GM13976 (cell line): ENCODE data around the gene SMCHD1.
A peak's percentile ranks its signal among the peaks of the same experiment; 100 is the strongest.
"Not testable (repeated sequence)": the region's sequence is repeated elsewhere in the genome, so short reads cannot be mapped to it uniquely, and the experiment has no call there.

Experiments used
- DNase-seq: peaks from one replicate; pipeline ENCODE4 v3.0.0; 2012; ENCODE audit warnings: low spot score
- CTCF ChIP-seq: IDR thresholded peaks from 2 replicates; pipeline ENCODE4 v1.5.1; 2012; ENCODE audit warnings: borderline replicate concordance, mild to moderate bottlenecking; ENCODE audit not compliant: insufficient read depth; ENCODE audit errors: extremely low read depth, missing control alignments, control extremely low read depth
- in situ Hi-C: fragments of 300-500 bp; cut with MboI; formaldehyde crosslinking; loops from one replicate; pipeline ENCODE4 v1.12.0; 2022; ENCODE audit warnings: low sequenced_read_pairs, mixed read lengths, inconsistent platforms; ENCODE audit not compliant: unreplicated experiment

Gene SMCHD1

GRCh38 chr18:2655954-2656236 is 369 bp downstream of the SMCHD1 start:
- in situ Hi-C loops = loop anchor here (25.0 kb wide), 1 partner anchor 1844 kb away; the partner anchor contains the start of gene YES1
- TF ChIP-seq CTCF = no peak
- no peak for DNase-seq

DNA sequence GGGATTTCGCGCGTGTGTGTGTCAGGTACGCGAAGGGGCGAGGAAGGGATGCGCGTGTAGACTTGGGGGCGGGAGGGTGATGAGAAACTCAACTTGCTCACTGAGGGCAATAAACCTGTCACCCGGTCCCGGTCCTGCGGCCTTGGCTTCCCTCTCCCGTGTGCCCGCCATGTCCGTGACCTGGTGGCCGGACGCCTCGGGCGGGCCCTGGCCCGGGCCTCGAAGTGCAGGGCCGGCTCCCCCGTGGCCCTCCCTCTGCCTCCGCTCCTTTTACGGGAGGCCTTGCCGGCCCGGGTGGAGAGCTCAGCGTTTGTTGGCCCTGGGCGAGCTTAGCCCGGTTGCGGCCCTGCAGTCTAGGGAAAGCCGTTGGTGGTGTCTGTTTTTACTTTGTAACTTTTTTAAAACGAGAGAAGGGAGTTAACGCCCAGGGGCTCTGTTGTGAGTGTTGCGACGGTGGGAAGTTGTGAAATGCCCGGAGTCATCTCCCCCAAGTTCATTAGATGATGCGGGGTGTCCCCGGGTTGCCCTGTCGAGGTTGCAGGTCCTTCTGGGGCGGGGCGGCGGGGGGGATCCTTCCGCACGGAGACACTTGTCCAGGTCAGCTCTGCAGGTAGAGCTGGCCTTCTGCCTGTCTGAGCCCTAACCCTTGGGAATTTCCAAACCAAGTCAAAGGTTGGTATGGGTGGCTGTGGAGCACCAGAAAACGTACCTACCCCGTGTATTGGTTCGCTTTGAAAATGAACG is 883 bp downstream of the SMCHD1 start:
- TF ChIP-seq CTCF = no peak
- in situ Hi-C loops = loop anchor here (25.0 kb wide), 1 partner anchor 1844 kb away; the partner anchor contains the start of gene YES1
- no peak for DNase-seq

- no peak for TF ChIP-seq CTCF
- in situ Hi-C loops = loop anchor here (25.0 kb wide), 1 partner anchor 1845 kb away; the partner anchor contains the start of gene YES1
- DNase-seq = no peak
These were observed 1.5 kb downstream of the SMCHD1 start for GRCh38 chr18:2656981-2657512.

DNA sequence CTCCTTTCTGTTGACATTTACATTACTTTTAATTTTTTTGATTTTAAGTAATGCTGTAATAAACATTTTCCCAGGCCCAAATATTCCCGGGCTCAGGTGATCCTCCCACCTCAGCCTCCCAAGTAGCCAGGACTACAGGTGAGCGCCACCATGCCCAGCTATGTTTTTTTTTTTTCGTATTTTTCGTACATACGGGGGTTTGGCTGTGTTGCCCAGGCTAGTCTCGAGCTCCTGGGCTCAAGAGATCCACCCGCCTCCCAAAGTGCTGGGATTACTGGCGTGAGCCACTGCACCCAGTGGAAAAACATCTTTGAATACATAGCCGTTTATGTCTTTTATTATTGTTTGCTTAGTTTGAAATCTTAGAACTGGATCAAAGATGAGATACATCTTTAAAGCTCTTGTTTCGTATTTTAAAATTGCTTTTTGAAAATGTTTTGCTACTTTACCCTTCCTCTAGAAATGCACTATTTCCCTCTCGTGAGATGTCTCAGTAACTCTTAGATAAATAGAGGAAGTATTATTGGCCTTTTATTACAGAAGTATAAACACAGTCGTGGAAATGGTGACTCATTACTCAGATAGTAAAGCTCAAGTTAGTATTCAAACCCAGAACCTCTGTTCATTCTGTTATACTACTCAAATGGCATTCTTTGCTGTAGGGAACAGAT is 2.4 kb downstream of the SMCHD1 start:
- peak; percentile 43 for DNase-seq
- in situ Hi-C loops = loop anchor here (25.0 kb wide), 1 partner anchor 1846 kb away; the partner anchor contains the start of gene YES1
- no peak for TF ChIP-seq CTCF

GRCh38 chr18:2660849-2661248 is 5.3 kb downstream of the SMCHD1 start:
- DNase-seq = not testable (repeated sequence)
- in situ Hi-C loops = loop anchor here (25.0 kb wide), 1 partner anchor 1849 kb away; the partner anchor contains the start of gene YES1

GRCh38 chr18:2662288-2662687 is 6.8 kb downstream of the SMCHD1 start:
- in situ Hi-C loops = loop anchor here (25.0 kb wide), 1 partner anchor 1850 kb away; the partner anchor contains the start of gene YES1
- not testable (repeated sequence) for DNase-seq

DNA sequence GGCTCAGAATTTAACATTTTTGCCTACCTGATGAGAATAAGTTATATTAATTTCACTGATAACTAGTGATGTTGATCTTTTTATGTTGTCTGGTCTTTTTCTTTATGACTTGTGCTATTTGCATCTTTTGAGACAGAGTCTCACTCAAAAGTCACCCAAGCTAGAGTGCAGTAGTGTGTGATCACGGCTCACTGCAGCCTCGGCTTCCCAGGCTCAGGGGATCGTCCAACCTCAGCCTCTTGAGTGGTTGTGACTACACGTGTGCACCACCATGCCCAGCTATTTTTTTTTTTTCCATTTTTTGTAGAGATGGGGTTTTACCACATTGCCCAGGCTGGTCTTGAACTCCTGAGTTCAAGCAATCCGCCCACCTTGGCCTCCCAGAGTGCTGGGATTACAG is 7.5 kb downstream of the SMCHD1 start:
- DNase-seq = no peak
- in situ Hi-C loops = loop anchor here (25.0 kb wide), 1 partner anchor 1851 kb away; the partner anchor contains the start of gene YES1
- no peak for TF ChIP-seq CTCF
